NB4 (cell line): ENCODE measurements around the gene CT83.

ENCODE experiments used
- DNase-seq: peaks from one replicate; pipeline ENCODE4 v3.0.0; 2010; ENCODE audit warnings: low read depth
- H3K4me3 ChIP-seq: one replicate; pipeline ENCODE4 v1.5.1; 2011; ENCODE audit warnings: mild to moderate bottlenecking, low read depth, low read length, moderate library complexity
- CTCF ChIP-seq: IDR thresholded peaks from one replicate; pipeline ENCODE4 v1.5.1; 2012; ENCODE audit warnings: low read depth, low read length
- MAX ChIP-seq: IDR thresholded peaks from 2 replicates; pipeline ENCODE4 v1.6.1; 2011; ENCODE audit warnings: low read depth, low read length
- MYC ChIP-seq: IDR thresholded peaks from 2 replicates; pipeline ENCODE4 v1.6.1; 2011; ENCODE audit warnings: low read depth, low read length
- POLR2A ChIP-seq: IDR thresholded peaks from 2 replicates; pipeline ENCODE4 v1.6.1; 2011; ENCODE audit warnings: mild to moderate bottlenecking; ENCODE audit not compliant: insufficient read length; ENCODE audit errors: extremely low read depth

Gene CT83

GRCh38 chrX:116436358-116436816 is 26.4 kb downstream of the CT83 start, which contains the start of gene SLC6A14:
Gene SLC6A14 (plus strand): TSS chrX:116436606. CDS start chrX:116436710, 104 bp downstream.
- no peak for TF ChIP-seq MAX
- no peak for TF ChIP-seq MYC
- no peak for TF ChIP-seq POLR2A
- TF ChIP-seq CTCF: no peak
- DNase-seq: no peak
- H3K4me3 ChIP-seq: no peak within 1 kb of the TSS

GRCh38 chrX:116435597-116435996 is 27.2 kb downstream of the CT83 start:
- no peak for DNase-seq
- H3K4me3 ChIP-seq: no peak overlapping the region
- TF ChIP-seq MYC (no peak), POLR2A (no peak), MAX (no peak), CTCF (no peak)

GRCh38 chrX:116427978-116428377 is 34.8 kb downstream of the CT83 start:
- DNase-seq: no peak
- H3K4me3 ChIP-seq: no peak overlapping the region
- TF ChIP-seq MYC (no peak), MAX (no peak), POLR2A (no peak)

- no peak overlapping the region for H3K4me3 ChIP-seq
- TF ChIP-seq POLR2A (no peak), MYC (no peak), MAX (no peak), CTCF (no peak)
- DNase-seq: no peak
These were observed 44.8 kb downstream of the CT83 start for GRCh38 chrX:116417968-116418367.

GRCh38 chrX:116417214-116417613 is 45.6 kb downstream of the CT83 start:
- no peak for TF ChIP-seq MAX
- no peak for TF ChIP-seq POLR2A
- TF ChIP-seq CTCF: no peak
- TF ChIP-seq MYC: no peak
- DNase-seq: no peak

GRCh38 chrX:116413273-116413672 is 49.5 kb downstream of the CT83 start:
- TF ChIP-seq CTCF (no peak), POLR2A (no peak), MYC (no peak), MAX (no peak)
- H3K4me3 ChIP-seq: no peak overlapping the region
- DNase-seq: no peak

More at GRCh38 chrX:116417214-116417613, 45.6 kb downstream of the CT83 start:
- H3K4me3 ChIP-seq: no peak overlapping the region
